ENCODE results near the gene RTKN.

- TF ChIP-seq EZH2 (IDR thresholded peaks at IDR 0.05; ENCODE audit: borderline replicate concordance, insufficient read depth, low read length, poor library complexity, severe bottlenecking) (no peak), CTCF (IDR thresholded peaks at IDR 0.05; ENCODE audit: poor library complexity, severe bottlenecking) (no peak), TAF1 (IDR thresholded peaks at IDR 0.05; ENCODE audit: low read depth) (no peak), EP300 (conservative IDR thresholded peaks at IDR 0.05; ENCODE audit: poor library complexity, severe bottlenecking) (no peak), MXI1 (conservative IDR thresholded peaks at IDR 0.05; ENCODE audit: poor library complexity, severe bottlenecking) (no peak), REST (IDR thresholded peaks at IDR 0.05; ENCODE audit: borderline replicate concordance) (no peak), POLR2AphosphoS5 (IDR thresholded peaks at IDR 0.05) (no peak)
These were observed 18.3 kb downstream of the RTKN start for GRCh38 chr2:74423231-74424095.
